ENCODE data around the gene KATNAL2. TPM values are rescaled to one million over a fixed set of nuclear protein-coding genes. Genes with fewer than 3 reads are reported as not detected.
A peak's percentile ranks its signal among the peaks of the same experiment; 100 is the strongest.

KATNAL2 gene, protein sequence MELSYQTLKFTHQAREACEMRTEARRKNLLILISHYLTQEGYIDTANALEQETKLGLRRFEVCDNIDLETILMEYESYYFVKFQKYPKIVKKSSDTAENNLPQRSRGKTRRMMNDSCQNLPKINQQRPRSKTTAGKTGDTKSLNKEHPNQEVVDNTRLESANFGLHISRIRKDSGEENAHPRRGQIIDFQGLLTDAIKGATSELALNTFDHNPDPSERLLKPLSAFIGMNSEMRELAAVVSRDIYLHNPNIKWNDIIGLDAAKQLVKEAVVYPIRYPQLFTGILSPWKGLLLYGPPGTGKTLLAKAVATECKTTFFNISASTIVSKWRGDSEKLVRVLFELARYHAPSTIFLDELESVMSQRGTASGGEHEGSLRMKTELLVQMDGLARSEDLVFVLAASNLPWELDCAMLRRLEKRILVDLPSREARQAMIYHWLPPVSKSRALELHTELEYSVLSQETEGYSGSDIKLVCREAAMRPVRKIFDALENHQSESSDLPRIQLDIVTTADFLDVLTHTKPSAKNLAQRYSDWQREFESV
- total RNA-seq (ENCODE audit: insufficient read depth, low replicate concordance), result 2.9 TPM

- peak; percentile 84 for DNase-seq (ENCODE audit: low spot score)
These were observed at the start of gene KATNAL2, which contains the start of gene PIAS2 for GRCh38 chr18:46917108-46917802. KATNAL2 (plus strand) TSS chr18:46917602; CDS start chr18:46946873, 29,271 bp downstream. PIAS2 (minus strand) TSS chr18:46917507; CDS start chr18:46917345, 162 bp downstream.

- no peak for DNase-seq (ENCODE audit: low spot score)
These were observed 49.1 kb upstream of the KATNAL2 start for GRCh38 chr18:46868169-46868921.

DNA sequence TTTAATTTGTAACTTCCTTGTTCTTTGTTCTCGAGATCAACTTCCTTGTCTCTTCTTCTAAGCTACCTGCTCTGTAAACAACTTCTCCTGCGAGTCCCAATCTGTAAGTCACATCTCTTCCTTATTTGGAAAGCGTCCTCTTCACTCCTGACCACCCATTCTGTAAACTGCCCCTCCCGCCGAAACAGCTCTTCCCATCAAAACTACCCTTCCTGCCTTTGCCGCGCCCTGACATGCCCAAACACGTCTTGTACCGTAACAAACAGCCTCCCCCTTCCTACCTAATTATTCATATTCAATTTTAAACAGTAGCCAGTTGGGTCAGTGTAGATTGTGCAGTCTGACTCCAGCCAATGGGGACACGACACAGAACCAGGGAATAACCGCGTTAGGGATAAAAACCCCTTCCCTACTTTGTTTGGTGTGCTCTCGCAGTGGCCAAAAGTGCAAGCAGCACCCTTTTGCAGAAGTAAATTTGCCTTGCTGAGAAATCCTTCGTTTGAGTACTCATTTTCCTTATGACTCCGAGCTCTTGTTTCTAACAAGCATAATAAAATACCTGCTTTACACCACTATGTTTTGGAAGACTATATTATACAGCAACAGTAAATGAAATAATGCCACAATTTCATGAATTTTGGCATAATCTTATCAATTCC lies 39.9 kb upstream of the KATNAL2 start:
- DNase-seq (ENCODE audit: low spot score), result no peak

DNA sequence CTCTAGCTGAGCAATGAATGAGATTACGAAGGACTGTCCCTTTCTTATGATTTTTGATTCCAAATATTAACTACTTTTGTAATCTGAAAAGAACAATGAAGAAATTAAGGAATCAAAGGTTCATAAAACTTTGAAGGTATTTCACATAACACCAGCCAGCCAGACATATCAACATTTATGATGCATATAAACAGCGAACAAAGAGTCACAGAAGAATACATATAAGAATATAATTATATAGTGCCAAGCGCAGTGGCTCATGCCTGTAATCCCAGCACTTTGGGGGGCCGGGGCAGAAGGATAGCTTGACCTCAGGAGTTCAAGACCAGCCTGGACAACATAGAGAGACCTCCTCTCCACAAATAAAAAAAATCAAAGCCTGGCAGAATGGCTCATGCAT lies 34.2 kb upstream of the KATNAL2 start:
- DNase-seq (ENCODE audit: low spot score), result no peak

- no peak for DNase-seq (ENCODE audit: low spot score)
These were observed 30.5 kb upstream of the KATNAL2 start for GRCh38 chr18:46886893-46887292.

- DNase-seq (ENCODE audit: low spot score), result no peak
These were observed 28.4 kb upstream of the KATNAL2 start for GRCh38 chr18:46888965-46889364.

GRCh38 chr18:46891742-46892214 lies 25.6 kb upstream of the KATNAL2 start:
- no peak for DNase-seq (ENCODE audit: low spot score)

DNA sequence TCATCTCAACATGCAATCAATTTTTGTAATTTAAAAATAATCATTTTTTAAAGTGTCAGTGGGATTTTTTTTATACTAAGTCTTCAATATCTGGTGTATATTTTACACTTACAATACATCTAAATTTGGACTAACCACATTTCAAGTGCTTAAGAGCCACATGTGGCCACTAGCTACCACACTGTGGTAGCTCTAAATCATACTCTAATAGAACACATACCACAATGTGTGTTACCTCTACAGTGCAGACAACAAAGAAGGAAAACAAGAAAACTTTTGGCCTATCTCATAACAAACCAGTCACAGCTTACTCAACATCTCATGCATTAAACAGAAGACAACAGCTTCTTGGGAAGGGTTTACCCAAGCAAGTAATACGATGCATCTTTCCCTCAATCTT lies 24.6 kb upstream of the KATNAL2 start:
- DNase-seq (ENCODE audit: low spot score), result no peak

- no peak for DNase-seq (ENCODE audit: low spot score)
These were observed 24.0 kb upstream of the KATNAL2 start for GRCh38 chr18:46893360-46893759.

DNA sequence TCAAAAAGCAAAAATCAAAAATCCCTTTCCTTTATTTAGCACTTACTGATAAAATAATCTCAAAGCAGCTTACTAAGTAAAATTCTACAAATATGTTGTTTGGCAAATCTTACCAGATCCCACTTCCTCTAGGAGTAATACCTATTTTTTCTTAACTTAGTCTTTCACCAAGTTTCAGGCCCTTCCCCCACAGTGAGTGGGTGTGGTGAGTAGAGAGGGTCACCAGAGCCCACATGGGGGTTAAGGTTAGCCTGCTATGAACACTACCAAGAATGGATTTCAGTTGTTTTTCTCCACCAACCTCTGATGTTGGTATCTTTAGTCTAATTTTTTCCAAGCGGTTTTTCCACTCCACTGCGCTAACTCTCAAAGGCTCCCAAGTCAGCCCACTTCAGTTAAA lies 23.3 kb upstream of the KATNAL2 start:
- no peak for DNase-seq (ENCODE audit: low spot score)

DNA sequence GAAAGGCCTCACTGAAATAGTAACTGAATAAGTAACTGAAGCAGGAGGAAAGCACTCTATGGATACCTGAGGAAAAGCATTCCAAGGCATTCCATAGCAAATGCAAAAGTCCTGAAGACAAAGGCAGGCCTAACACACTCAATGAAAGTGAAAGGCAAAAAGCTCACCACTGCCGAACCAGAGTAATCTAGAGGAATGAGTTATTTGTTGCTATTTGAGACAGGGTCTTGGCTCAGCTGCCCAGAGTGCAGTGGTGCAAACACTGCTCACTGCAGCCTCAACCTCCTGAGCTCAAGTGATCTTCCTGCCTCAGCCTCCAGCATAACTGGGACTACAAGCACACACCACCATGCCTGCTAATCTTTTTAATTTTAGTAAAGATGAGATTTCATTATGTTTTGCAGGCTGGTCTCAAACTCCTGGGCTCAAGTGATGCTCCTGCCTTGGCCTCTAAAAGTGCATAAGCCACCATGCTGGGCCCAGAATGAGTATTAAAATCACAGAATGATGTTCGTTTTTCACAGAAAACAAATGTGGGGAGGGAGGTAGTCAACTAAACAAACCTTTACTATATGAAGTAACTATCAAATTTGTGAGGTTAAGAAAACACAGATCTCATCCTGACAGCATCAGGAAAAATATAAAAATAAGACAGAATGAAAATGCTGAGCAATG lies 18.0 kb upstream of the KATNAL2 start:
- no peak for DNase-seq (ENCODE audit: low spot score)

DNA sequence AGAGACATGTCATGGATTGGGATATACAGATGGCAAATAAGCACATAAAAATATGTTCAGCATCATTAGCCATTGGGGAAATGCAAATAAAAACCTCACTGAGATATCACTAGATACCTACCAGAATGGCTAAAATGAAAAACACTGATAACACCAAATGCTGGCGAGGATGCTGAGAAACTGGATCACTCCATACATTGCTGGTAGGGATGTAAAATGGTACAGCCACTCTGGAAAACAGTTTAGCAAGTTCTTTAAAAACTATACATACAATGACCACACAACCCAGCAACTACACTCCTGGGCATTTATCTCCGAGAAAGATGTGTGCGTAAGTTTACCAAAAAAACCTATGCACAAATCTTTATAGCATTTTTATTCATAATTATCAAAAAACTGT lies 14.0 kb upstream of the KATNAL2 start:
- DNase-seq (ENCODE audit: low spot score), result no peak

DNA sequence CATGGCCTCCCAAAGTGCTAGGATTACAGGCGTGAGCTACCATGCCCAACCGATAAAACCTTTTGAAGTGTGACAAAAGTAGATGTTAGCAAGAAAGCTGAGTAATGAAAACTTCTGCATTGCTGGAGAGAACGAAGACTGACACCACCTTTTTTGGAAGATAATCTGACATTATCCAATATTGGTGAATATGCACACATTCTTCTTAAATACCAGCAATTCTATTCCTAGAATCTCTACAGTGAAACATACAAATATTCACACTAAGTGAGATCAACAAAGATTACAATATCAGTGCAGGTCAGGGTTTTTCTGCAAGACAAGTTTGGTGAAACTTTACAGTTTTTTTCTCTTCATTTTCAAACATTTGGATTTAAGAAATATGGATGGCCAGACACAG lies 7.9 kb upstream of the KATNAL2 start:
- no peak for DNase-seq (ENCODE audit: low spot score)

DNA sequence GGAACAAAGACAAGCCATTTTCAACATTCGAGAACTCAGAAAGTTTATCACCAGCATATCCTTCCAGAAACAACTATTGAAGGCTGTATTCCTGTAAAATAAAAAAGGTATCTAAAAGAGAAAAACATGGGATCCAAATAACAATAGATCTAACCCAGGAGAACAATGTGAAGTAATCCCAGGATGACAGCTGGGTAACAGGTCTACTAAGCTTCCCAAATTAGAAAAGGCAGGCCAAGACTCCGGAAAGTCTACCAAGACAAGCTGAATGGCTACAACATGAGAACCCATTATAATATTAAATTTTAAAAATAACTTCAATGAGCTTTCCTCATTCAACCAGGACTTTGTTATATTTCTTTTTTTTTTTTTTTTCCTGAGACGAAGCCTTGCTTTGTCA lies 6.5 kb upstream of the KATNAL2 start:
- no peak for DNase-seq (ENCODE audit: low spot score)

GRCh38 chr18:46915800-46916550 lies 1.4 kb upstream of the KATNAL2 start:
- DNase-seq (ENCODE audit: low spot score), result no peak

- DNase-seq (ENCODE audit: low spot score), result peak; percentile 47
These were observed 773 bp upstream of the KATNAL2 start for GRCh38 chr18:46916551-46917107.

GRCh38 chr18:46917803-46918600 lies 600 bp downstream of the KATNAL2 start:
- peak; percentile 59 for DNase-seq (ENCODE audit: low spot score)

DNA sequence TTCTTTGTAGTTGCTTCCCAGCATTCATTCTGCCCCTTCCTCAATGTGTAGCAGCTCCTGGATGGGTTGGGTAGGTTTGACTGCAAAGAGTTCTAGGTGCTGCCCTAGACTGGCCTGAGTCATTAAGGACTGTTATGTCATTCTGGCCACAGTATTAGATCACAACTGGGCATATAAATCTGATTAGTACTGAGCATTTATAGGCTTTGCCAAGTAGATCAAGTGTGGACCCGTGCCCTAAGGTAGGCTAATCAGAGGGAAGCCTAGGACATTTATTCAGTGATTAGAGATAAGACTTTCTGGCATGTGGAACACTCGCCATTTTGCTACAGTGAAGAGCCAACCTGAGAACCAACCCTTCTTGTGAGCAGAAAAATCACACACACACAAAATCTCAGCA lies 2.7 kb downstream of the KATNAL2 start:
- no peak for DNase-seq (ENCODE audit: low spot score)

- DNase-seq (ENCODE audit: low spot score), result no peak
These were observed 3.3 kb downstream of the KATNAL2 start for GRCh38 chr18:46920653-46921052.
